Dedifferentiated amniotic fluid mesenchymal stem cell (primary cell): Measurements from ENCODE around the gene PLPPR1.
"Not testable (repeated sequence)": the region's sequence is repeated elsewhere in the genome, so short reads cannot be mapped to it uniquely, and the experiment has no call there.

Experiments
- DNase-seq: peaks from one replicate; pipeline ENCODE4 v3.0.0-alpha.2; 2016; ENCODE audit errors: extremely low spot score

PLPPR1 gene

DNA sequence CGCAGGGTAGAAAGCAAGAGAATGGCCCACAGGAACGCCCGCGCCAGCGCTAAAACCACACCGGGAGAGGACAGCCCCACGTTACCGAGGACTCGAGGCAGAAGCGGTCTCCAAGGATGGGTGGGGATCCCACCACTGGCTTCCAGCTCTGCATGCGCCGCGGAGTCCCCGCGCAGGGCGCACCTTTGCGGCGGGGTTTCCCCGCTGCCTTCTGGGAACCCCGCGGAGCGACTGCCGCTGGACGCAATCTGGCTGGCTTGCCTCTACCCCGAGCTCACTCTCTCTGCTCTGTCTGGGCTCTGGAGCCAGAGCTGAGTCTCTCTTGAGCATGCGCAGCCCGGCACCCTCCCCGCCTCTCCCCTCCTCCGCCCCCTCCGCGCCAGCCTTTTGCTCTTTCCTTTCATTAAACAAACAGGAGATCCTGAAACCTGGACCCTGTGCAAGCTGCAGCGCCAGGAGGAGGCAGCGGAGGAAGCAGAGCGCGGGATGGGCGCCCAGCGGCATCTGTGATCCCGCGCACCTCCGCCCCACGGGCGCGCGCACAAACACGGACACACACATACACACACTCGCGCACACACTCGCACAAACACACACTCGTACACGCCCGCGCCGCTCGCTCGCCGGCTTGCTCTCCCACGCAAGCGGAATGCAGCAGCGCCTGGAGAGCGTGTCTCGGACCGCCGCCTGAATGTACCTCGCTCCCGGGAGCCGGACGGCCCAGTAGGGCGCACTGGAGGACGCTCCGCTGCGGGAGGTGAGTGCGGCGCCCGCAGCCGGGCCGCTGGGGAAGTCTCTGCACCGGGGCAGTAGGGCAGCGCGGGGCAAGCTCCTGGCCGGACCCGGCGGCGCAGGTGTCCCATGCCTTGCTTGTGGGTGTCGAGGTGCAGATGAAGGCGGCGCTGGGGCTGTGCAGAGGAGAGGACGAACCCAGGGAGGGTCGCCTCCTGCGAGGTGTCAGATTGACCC, at the start of gene PLPPR1:
Gene PLPPR1, plus strand, starts transcription at position 382 of the 969 bp plus-strand sequence.
- peak; percentile 48 for DNase-seq

DNA sequence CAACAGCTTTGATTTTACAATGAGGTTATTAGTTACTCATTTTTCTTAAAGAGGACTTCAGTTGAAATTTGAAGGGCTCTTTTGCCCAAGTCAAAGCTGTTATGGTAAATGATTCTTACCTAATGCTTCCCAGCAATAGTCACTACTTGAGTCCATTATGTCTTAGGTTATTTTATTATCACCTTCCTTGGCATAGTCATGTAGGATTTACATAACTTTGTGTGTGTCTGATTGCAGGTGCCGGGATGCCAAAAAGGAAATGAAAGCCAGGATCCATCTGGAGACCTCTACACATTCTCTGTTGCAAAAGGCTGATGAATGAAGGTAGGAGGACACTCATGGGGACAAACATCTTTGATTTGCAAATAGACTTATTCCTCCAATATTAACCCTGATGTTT, 38.8 kb upstream of the PLPPR1 start:
- no peak for DNase-seq

DNA sequence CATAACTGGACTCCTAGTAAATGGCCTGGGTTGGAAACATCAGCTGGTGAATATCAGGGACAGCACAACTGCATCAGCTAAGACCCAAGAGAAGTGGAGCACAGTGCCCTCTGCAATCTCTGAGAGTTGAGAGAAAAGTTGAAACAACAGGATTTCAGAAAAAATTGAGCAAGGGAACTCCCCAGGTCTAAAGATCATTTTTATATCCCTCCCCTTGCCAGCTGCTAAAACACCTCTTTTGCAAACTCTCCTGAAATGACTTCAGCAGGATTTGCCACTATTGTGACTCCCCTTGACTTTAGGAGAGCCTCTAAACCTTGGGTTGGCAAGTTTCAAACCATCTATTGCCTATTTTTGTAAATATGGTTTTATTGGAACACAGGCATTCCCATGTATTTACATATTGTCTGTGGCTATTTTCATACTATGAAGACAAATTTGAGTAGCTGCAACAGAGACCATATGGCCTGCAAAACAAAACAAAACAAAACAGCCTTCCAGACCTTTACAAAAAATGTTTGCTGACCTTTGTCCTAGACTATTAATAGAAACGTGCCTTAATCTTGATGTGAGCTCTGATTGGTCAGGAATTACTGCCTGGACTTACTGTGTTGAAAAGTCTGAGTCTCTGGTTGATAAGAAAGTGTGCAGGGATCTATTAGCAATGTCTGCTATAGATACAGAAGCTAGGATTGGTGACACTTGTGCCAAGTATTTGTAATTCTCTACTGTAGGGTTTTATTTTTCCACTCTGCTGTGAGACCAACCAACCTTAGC, 37.7 kb upstream of the PLPPR1 start:
- DNase-seq = no peak

DNA sequence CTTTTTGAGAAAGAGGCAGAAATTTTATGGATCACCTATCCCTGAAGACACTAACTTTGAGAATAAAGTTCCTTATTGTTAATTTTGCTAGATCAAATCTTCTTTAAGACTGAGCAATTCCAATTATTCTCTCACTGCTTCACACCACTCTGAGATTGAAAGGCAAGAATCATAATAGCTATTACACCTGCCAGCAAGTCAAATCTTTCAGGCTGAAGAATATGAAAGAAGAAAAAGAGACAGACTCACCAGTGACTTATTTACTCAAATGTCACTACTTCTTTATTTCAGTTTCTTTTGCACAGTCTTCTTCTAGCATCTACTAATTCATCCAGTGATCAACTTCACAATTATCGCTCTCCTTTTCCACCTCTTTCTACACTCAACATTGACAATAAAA, 35.9 kb upstream of the PLPPR1 start:
- no peak for DNase-seq

DNA sequence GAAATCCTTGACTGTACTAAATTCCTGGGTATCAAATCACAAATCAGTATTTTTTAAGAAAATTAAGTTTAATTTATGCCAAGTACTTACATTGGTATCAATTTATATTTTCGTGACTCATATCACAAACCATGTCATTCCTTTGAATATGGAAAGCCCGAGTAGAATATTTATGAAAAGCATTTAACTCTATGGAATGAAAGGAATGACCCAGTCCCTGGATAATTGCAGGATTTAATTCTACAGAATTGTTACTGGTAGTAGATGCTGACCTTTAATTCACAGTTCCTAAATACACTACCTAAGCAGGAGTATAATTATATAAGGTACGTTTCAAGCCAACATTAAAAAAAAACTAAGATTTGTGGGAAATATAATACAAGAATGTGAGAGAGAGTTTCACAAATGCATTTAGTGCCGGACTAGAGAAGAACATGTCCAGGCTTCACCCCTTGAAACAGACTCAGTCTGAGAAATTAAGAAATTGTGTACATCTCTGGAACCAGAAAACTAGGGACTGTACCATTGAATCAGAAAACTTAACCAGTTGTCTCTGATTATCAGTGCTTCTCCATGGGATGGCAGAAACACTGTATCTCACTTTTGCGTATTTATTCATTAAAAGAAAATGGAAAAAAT, 28.5 kb upstream of the PLPPR1 start:
- peak; percentile 47 for DNase-seq

DNA sequence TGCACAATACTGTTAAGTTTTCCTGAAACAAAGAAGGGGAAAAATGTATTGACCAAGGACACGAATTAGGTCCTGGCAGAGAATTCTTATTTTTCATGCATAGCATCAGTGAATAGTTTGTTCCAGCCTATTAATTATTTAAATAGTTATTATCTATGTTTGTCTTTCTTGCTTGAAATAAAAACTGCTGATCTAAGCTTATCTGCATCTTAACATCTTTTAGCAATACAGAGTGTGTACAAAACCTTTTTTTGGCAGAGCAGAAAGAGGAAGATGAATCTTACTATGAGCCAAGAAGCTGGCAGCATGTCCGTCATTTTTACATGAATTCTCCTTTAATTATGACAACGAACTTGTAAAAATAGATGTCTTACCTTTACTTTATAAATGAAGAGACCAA, 23.3 kb upstream of the PLPPR1 start:
- DNase-seq = no peak

DNA sequence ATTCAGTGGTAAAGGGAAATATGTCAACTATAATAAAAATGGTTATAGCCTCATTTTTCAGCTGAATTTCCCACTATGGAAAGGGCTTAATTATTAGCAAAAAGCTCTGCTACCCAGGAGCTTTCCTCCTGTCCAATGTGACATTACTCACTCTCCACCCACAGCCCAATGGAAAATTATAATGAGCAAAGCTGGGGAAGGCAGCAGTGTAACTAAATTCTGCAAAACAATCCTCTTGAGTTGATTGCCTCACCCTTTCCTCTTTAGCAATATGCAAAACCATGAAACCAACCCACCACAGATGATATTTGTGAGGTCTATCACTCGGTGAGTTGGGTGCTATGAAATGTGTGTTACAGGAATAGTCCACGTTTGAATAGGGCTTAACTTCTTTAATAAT, 14.0 kb upstream of the PLPPR1 start:
- no peak for DNase-seq

DNA sequence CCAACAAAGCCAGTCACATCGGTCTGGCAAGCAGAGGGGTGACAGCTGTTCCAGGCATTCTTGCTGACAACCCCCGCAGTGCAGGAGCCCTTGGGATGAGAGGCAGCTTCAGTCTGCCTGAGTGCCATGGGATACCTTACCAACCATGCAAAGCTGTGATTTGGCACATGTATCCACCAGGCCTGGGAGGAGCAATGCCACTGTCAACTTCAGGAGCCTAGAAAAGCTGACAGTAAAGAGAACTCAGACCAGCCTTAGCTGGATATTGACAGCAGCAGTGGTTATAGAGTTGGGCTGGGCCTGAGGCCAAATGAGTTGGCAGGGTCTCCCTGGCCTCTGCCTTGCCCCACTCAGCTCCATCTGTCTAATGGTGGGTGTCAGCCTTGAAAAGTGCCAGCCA, 10.1 kb upstream of the PLPPR1 start:
- no peak for DNase-seq

DNA sequence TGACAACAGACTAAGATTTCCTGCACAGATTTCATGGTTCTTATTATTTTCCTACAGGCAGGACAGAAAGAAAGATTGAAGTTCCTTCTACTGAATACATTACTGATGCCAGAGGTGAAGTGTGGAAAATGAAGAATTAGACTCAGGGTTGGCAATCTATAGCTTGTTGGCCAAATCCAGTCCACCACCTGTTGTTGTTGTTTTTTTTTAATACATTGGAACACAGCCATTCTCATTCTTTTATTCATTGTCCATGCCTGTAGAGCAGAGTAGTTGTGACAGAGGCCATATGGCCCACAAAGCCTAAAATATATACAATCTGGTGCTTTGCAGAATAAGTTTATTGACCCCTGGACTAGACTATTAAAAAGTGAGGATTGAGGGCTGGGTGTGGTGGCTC, 5.8 kb upstream of the PLPPR1 start:
- no peak for DNase-seq

DNA sequence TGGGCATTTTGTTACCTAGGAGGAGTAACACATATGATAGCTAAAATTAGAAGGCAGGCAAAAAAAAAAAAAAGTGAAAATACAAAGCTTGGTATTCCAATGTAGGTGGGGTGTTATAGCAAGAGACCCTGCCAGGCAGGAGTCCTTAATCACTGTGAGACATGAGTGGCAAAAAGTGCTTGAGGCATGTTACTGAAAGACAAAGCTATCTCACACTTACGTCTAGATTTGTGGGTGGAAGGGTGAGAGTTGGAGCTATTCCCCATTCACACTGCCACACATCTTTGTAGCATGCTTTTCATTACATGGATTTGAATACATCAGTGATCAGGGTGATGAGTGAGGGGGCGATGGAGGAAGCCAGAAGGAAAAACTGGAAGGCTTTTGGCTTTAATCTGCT, 2.6 kb upstream of the PLPPR1 start:
- DNase-seq = no peak

DNA sequence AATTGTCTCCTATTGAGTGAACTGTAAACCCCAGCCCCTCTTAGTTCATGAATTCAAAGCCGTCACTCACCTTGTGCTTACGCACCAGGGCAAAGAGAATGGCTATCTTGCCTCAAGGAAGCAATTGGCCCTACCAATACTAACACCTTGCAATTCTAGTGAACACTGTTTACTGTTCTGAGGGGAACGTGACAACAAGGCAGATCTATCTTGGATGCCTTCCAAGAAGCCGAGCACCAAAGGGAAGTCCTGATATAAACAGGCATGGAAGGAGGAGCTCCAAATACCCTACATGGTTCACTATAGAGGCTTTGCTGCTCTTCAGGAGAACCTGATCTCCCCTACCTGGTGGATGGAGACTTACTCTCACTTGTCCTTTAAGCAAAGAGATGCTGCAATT, 1.7 kb upstream of the PLPPR1 start:
- DNase-seq = no peak

DNA sequence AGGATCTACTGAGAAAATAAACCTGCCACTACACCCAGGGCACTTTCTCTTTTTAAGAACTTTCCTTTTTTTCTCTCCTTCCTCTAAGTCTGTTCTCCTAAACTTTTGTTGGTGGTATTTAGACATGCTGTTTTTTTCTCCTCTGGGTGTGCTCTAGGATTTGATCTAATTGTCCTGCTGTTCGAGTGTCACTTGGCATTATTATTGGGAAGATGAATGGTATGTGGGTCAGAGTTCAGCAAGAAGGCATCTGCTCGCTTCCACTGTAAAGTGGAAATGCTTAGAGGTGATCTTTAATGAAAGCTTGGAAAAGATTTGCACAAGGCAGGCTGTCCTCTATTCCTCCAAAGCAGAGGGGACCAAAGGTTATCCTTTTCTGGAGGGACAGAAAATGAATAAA, 1.3 kb upstream of the PLPPR1 start:
- DNase-seq = no peak

DNA sequence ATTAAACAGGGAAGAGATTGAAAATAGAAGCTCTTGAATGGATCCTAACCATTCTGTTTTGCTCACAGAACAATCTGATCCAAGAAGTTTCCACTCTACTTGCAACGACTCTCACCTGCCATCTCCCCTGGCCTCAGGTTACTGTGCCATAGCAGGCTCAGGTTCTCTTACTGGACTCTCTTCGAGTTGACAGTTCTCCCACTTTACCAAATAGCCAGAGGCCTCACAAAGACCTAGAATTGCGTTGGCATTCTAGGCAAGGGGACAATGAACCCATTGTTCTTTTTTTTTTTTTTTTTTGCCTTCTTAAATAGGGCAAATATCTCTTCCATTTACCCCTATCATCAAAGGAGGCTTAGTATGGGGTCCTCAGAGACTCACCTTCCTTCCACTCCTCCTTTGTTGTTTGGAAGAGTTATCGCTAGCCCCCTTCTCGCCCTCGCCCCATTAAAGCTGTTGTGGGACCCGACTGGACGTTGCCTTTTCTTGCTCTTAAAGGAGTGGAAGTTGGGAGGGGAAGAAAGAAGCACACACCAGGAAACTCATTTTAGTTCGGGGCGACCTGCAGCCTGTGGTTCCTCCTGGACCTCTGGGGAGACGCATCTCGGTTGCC, 688 bp upstream of the PLPPR1 start:
- no peak for DNase-seq

DNA sequence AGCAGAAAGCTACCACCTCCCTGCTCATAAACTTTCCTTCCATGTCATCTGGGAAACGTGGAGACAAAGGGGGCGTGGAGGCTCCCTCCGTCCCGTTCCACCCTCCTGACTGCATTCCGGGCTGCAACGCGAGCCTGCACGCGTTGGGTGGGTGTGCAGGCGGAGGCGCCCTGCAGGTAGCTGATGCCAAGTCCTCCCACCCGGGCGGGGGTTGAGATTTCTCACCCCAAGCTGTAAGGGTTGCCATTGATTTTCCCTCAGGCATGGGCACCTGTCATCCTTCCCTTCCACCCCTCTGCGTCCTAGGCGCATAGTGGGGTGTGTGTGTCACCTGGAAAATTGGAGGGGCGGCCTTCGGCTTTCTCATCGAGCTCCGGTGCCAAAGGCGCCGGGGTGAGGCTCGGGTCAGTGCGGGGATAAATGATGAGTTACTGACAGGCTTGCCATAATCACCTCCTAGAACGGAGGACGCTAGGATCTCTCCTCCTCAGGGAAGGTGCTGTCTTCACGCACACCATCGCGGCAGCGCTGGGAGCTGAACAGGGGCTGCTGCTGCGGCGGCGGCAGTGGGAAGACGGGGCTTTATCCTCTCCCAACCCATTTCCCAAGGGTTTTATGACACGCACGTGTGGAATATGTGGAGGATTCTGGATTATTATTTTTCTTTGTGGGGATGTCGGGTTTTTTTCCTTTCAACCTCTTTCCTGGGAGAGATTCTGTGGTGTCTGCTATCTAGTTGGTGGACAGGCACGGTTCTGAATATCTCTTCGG, 973 bp downstream of the PLPPR1 start:
- DNase-seq = no peak

DNA sequence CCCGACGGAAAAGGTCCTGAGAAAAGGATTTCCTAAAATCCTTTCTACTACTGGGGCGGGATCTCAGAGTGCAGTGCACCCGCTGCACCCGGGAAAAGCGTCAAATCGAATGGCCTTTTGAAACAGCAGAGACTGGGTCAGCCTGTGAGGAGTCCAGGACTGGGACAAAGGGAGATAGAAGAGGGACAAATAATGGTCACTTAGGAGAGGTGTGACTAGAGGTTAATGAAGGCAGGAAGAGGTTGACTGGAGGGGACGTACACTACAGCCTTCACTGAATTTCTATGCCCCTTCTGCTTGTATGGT, 1.5 kb downstream of the PLPPR1 start:
- no peak for DNase-seq

DNA sequence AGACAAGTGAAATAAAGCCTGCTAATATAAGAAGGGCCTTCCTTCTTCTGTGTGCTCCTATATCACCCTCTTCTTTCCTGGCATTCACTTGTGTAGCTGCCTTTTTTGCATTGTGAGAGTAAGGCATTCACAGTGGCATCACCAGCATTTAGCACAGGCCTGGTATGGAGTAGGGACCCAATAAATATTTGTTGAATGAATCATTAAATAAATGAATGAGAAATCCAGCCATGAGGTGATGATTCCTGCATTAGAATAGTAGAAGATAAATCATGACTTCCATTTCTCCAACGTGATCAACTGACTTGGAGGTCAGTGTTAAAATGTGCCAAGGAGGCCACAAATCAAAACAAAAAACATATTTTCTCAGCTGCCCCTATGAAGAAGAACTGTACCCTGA, 3.9 kb downstream of the PLPPR1 start:
- DNase-seq = no peak

DNA sequence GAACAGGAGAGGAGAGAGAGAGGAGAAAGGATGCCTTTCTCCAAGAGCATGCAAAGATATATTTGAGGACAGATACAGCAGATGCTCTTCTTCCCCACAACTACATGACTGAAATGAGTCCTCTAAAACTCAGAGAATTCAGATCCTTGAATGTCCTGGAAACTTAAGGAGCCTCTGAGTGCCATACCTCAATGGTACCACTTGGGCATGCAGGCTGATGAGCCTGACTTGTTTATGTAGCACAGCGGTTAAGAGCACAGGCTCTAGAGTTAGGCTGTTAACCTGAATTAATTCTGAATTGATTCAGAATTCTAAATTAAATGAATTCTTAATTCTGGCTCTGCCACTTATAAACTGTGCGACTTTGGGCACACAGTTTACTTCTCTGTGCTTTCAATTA, 5.7 kb downstream of the PLPPR1 start:
- no peak for DNase-seq

DNA sequence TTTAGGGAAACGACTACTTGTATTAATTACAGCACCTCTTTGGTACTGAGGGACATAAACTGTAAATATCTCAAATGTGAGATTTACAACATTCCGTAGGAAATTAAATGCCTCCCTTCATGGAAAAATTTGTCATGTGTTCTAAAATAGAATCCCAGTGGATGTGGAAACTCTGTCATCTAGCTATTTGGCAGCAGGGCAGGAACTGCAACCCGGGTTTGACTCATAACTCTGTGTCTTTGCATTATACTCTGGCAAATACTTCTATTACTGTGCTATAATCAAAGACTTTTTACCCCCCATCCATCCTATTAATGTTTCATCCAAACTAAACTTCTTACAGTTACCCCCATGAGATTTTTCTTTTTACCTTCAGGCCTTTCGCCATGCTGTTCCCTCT, 6.6 kb downstream of the PLPPR1 start:
- no peak for DNase-seq

DNA sequence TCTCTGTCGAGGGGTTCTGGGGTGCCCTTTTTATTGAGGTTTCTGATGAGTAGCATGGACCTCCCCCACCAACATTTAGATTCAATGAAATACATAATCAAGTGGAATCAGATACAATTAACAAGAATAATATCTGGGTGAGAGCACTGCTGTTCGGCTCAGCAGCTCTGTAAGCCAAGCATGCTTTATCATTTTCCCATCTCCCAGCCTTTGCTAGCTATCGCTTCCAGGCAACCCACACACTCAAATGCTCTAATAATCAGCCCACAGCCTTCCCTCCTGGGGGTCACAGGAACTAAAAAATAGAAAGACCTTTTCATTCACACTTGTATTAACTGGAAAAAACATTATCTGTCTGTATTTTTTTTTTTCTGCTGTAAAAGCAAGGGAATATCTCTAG, 8.9 kb downstream of the PLPPR1 start:
- no peak for DNase-seq

DNA sequence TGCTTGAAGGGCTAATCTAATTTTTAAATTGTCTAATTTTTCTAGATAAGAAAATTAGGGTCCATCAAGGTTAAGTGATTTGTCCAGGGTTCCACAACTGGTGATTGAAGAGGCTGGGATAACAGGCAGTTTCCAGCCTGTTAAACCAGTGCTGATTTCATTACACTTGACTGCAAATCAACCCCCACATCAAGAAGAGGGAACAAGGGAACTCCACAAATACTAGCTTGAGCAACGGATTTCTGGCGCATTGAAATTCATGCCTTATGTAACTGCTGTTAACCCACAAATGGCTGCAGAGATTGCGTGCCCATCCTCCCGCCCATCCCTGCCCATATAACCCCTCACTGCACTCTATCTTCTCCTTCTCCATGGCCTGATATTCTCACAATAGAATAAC, 10.0 kb downstream of the PLPPR1 start:
- DNase-seq = no peak

DNA sequence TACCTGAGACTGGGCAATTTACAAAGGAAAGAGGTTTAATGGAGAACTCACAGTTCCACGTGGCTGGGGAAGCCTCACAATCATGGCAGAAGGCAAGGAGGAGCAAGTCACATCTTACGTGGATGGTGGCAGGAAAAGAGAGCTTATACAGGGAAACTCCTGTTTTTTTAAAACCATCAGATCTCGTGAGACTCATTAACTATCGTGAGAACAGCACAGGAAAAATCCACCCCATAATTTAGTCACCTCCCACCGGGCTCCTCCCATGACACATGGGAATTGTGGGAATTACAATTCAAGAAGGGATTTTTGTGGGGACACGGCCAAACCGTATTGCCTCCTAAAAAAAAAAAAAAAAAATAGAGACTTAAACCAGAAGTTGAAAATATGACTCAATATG, 11.1 kb downstream of the PLPPR1 start:
- not testable (repeated sequence) for DNase-seq
